NCI-H510A treated with DMSO at 0.1 percent for 48 hours (cell line): Measurements from ENCODE around the gene CAPN3.

Experiments used
- DNase-seq: peaks from one replicate; lab custom pipeline; 2025; lab: John Stamatoyannopoulos, UW

CAPN3 gene

DNA sequence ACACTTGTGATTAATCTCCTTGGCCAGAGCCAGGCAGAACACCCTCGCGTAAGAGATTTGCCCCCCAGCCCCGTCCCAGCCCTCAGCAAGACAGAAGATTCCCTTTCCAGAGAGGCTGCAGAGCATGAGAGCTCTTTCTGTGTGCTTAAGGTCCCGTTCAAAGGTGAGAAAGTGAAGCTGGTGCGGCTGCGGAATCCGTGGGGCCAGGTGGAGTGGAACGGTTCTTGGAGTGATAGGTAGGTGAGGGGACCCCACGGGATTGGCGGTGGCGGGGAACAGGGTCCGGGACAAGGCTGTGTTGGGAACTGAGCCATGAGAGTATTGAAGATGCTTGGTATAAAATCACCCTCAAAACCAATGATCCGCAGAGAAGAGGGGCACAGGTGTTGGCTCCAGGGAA lies 34.8 kb downstream of the CAPN3 start:
- no peak for DNase-seq

DNA sequence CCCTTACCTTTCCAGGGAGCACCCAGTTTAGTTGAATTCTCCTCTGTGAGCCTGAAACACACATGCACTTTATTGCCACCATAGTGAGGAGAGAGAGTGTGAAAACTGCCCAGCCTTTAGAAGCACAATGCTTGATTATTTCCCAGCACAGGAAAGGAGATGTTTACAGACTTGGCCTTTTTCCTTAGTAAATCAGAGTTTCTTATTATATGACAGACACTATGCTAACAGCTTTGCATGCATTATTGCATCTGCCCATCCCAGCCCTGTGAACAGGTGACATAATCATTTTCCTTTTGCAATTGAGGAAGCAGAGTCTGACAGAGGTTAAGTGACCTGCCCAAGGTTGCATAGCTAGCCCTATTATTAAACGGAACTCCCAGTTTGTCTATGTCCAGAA lies 36.5 kb downstream of the CAPN3 start:
- DNase-seq = no peak

- no peak for DNase-seq
These were observed 42.5 kb downstream of the CAPN3 start for GRCh38 chr15:42401544-42402454.

DNA sequence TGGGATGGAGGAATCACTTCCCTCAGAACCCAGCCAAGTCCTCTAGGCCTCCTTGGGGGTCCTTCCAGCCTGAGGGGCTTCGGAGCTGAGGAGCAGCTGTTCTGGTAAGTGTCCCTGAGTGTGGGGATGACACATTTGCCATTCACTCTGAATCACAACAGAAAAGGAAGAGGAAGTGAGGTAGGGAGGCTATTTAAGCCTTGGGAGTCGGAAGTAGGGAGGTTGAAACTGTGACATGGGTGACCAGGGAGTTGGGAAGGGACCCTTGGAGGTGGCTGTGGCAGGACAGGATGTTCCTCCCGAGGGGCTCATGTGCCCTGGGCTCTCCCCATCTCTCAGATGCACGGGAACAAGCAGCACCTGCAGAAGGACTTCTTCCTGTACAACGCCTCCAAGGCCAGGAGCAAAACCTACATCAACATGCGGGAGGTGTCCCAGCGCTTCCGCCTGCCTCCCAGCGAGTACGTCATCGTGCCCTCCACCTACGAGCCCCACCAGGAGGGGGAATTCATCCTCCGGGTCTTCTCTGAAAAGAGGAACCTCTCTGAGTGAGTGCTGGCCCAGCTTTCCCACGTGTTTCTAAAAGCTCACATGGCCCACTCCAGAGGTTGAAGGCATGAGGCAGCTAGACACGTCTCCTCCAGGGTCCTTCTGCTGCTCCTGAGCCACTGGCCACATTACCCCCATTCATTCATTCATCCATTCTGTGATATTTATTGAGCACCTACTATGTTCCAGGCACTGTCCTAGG lies 43.3 kb downstream of the CAPN3 start:
- no peak for DNase-seq

DNA sequence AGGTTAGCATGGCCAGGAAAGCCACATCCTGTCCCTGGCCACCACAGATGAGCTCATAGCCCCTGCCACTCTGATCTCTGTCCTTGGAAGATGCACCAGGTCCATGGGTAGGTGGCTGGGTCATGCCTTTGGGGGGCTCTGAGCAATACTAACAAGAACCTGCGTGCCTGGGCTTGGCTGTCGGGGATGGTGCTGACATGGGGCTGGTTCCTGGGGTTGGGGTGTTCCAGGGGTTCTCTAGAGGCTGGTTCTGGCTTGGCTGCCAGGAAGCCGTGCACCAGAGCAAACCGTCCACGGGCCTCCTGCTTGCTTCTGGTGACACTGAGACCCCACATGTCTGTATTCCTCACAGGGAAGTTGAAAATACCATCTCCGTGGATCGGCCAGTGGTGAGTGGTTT lies 44.1 kb downstream of the CAPN3 start:
- no peak for DNase-seq

DNA sequence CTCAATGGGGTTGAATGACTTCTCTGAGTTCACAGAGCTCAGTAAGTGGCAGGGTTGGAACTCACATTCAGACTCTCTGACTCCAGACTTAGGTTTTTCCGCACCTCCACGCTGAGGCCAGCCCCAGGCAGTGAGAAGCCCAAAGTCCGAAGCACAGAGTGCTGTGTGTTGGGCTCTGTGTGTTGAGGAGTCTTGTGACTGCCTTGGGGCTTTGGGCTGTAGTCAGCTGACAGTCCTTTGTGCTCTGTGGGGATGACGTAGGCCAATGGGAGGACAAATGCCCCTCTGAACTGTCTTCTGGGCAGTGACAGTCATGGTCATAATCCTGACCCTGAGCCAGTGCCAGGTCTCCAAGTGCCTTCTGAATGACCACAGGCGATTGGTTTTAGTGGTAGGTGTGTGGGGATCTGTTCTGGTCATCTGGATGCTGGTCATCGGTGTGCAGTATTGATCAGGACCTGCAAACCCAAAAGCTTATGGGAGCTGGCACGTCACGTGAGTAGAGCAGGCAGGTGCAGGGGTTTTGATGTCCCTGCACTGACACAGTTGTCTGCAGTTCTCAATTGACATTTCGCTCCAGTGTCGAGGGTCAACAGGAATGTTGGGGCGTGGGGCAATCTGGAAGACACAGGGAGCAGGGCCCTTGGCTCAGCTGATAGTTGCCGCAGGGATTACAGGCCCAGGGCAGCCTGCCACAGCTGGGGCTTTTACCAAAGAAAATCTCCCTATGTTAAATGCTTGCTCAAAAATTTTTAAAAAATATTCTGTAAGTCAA lies 45.3 kb downstream of the CAPN3 start:
- DNase-seq = no peak

GRCh38 chr15:42405863-42406482 lies 46.7 kb downstream of the CAPN3 start:
- DNase-seq = no peak

DNA sequence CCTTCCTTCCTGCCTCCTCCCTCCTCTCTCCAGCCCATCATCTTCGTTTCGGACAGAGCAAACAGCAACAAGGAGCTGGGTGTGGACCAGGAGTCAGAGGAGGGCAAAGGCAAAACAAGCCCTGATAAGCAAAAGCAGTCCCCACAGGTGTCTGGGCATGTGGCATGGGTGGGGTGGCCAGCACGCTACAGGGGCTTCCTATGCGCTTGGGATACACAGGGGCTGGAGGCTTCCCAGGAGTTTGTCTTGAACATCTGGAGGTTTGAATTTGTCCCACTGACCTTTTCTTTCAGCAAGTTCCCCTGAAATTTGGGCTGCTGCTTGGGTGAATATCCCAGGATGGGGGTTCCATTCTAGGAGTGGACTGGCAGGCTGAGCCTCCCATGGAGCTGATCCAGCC lies 48.9 kb downstream of the CAPN3 start:
- no peak for DNase-seq

DNA sequence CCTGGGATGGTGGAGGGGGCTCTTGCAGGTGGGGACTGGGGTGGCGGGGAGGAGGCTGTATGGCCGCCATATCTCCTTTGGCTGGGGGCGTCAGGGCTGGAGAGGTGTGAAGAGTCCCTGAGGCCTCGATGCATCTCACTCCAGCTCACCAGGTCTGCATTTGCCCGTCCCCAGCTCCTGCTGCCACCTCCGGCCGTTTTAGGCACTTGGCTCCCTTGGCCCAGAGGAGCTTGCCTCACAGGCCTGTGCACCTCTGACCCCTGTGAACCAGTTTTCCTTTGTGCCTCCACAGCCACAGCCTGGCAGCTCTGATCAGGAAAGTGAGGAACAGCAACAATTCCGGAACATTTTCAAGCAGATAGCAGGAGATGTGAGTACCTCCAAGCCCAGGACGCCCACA lies 49.7 kb downstream of the CAPN3 start:
- no peak for DNase-seq

GRCh38 chr15:42411884-42412283 lies 52.6 kb downstream of the CAPN3 start:
- no peak for DNase-seq

DNA sequence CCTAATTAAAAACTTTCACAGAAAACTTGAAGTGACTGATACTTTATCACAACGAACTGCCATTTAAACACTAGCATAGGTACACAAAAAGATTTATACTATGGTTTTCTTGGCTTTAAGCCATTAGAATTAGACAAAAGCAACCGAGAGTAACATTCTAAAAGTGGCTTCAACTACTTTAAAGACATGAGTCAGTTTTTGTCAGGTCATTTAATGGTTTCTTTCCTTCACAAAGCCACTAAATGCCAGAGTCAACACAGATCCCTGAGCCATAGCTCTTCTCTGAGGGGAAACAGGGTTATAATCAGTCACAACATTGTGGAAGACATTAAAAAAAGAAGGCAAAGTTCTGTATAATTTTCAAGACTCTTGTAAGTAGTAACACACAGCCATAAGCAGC lies 54.6 kb downstream of the CAPN3 start:
- no peak for DNase-seq

DNA sequence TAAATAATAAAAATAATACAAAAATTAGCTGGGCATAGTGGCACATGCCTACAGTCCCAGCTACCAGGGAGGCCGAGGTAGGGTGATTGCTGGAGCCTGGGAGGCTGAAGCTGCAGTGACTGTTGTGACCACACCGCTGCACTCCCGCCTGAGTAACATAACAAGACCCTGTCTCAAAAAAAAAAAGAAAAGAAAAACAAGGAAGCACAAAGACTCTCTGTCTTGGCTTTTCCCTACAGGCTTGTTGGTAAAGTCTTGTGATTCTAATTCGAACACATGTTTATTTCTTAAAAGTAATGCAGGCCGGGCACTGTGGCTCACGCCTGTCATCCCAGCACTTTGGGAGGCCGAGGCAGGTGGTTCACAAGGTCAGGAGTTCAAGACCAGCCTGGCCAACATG lies 60.1 kb downstream of the CAPN3 start:
- DNase-seq = no peak

DNA sequence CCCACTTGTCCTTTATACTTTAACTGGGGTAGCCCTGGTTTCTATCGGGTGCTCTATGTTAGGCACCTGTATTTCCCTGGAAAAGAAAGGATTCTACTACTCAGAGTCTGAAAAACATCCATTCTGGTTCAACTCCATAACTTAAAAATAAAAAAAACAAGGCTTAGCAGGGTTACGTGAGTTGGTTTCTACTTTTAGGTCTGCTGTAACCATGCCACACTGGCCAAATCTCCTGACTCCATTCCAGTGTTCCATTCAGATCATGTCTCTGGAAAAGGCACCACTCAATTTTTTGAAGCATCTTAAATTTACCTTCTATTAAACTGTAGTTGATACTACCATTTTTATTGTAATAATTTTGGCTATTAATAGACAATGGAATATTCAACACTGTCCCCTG lies 62.1 kb downstream of the CAPN3 start:
- DNase-seq = no peak

- no peak for DNase-seq
These were observed 68.3 kb downstream of the CAPN3 start for GRCh38 chr15:42427429-42428223.

- no peak for DNase-seq
These were observed 85.2 kb downstream of the CAPN3 start for GRCh38 chr15:42444415-42445063.

- DNase-seq = no peak
These were observed 86.2 kb downstream of the CAPN3 start for GRCh38 chr15:42445551-42445950.

DNA sequence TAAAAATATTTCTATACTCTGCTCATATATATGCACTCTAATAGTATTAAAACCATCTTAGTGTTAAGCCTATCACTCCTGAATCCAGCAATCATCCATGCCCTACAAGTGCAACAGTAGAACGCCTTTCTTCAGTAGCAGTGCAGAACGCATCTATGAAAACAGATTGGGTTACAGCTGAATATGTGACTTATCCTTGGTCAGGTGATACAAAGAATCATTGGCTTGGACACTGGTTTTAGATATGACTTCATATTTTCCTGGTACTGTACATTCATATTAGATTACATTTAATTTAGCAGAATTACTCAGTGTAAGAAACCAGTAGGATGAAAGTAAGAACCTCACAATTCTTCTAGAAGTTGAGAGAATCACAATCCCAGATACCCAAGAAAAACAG lies 88.3 kb downstream of the CAPN3 start:
- no peak for DNase-seq

- DNase-seq = no peak
These were observed 89.0 kb downstream of the CAPN3 start for GRCh38 chr15:42448281-42448680.

DNA sequence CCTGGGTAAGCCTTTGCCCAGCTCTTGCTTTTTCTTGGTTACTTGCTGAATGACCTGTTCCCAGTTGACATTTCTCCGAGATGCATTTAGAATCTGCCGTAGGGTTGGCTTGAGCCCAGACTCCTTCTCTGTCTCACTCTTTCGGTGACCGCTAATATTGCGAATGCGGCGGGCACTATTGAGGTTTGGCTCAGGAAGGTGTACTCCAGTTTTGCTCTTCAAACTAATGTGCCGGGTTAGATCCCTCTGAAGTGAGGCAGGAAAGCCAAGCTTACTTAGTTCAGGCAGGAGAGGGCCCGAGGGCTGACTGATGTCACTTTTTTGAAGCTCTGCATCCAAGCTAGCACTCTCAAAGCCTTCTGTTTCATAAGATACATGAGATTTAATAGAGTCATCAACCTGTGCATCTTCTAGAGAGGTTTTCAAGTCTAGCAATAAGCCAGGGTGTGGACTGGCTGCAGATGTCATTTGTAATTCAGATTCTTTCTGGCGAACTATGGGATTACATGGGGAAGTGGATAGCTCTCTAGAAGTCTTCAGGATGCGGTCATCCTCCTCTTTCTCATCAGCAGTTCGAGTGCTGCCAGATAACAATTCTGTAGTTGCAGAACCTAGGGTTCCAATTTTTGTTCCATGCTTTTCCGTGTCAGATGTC lies 90.6 kb downstream of the CAPN3 start:
- DNase-seq = no peak

GRCh38 chr15:42450425-42450790 lies 91.1 kb downstream of the CAPN3 start:
- DNase-seq = no peak
